Smooth muscle cell (in vitro differentiated cells): ENCODE measurements around the gene FAM227A. TPM values are rescaled to one million over a fixed set of nuclear protein-coding genes. Genes with fewer than 3 reads are reported as not detected.

Source experiments
- DNase-seq: peaks from one replicate; lab custom pipeline; 2025; ENCODE audit not compliant: unreplicated experiment; lab: John Stamatoyannopoulos, UW
- H2AFZ ChIP-seq: fragments of 200-600 bp; sonication (generic); 2 replicates; pipeline ENCODE4 v1.6.0; 2016; ENCODE audit warnings: antibody characterized with exemption, low read depth, mild to moderate bottlenecking
- H3F3A ChIP-seq: fragments of 200-600 bp; sonication (generic); 2 replicates; pipeline ENCODE4 v1.6.0; 2017; ENCODE audit warnings: antibody characterized with exemption, low read depth
- H3K27ac ChIP-seq: fragments of 200-600 bp; sonication (generic); 2 replicates; pipeline ENCODE4 v1.5.1; 2016; ENCODE audit warnings: low read depth, mild to moderate bottlenecking
- H3K27me3 ChIP-seq: fragments of 200-600 bp; sonication (generic); 2 replicates; pipeline ENCODE4 v1.6.1; 2016; ENCODE audit warnings: low read depth, mild to moderate bottlenecking
- H3K36me3 ChIP-seq: fragments of 200-600 bp; sonication (generic); 2 replicates; pipeline ENCODE4 v1.5.1; 2016; ENCODE audit warnings: low read depth
- H3K4me1 ChIP-seq: fragments of 200-600 bp; sonication (generic); 2 replicates; pipeline ENCODE4 v1.5.1; 2016; ENCODE audit warnings: low read depth
- H3K4me2 ChIP-seq: fragments of 200-600 bp; sonication (generic); 2 replicates; pipeline ENCODE4 v1.6.0; 2016; ENCODE audit warnings: mild to moderate bottlenecking
- H3K4me3 ChIP-seq: fragments of 200-600 bp; sonication (generic); 2 replicates; pipeline ENCODE4 v1.5.1; 2016; ENCODE audit warnings: mild to moderate bottlenecking
- H3K79me2 ChIP-seq: fragments of 200-600 bp; sonication (generic); 2 replicates; pipeline ENCODE4 v1.6.0; 2016; ENCODE audit warnings: low read depth, mild to moderate bottlenecking
- H3K9ac ChIP-seq: fragments of 200-600 bp; sonication (generic); 2 replicates; pipeline ENCODE4 v1.6.0; 2016; ENCODE audit warnings: low read depth
- H3K9me3 ChIP-seq: fragments of 200-600 bp; sonication (generic); replicated peaks from 2 replicates; pipeline ENCODE4 v1.5.1; 2016; ENCODE audit warnings: low read depth
- H4K20me1 ChIP-seq: fragments of 200-600 bp; sonication (generic); 2 replicates; pipeline ENCODE4 v1.6.0; 2016; ENCODE audit warnings: low read depth
- WGBS: methylation state at CpG from one replicate; pipeline ENCODE4 v1.1.7; 2016; ENCODE audit warnings: low lambda C conversion rate; 5-methylcytosine and 5-hydroxymethylcytosine counted together
- polyA plus RNA-seq: library from polyadenylated mRNA; unstranded; fragments of >200 nt; fragmentation: Nextera tagmentation; extraction: Ambion mirVana; gene quantifications from 2 replicates; pipeline ENCODE4 v1.2.1, GENCODE V29; 2016
- total RNA-seq: library from RNA; depleted of rRNA; stranded (reverse); fragments of >200 nt; gene quantifications from 2 replicates; pipeline ENCODE4 v1.2.3, GENCODE V29; 2014
- TF ChIP-seq, protein P1 (sequence below): fragments of 200-600 bp; sonication (generic); IDR thresholded peaks from 2 replicates; pipeline ENCODE4 v1.5.1; 2017; ENCODE audit warnings: borderline replicate concordance, mild to moderate bottlenecking, antibody characterized with exemption; ENCODE audit not compliant: insufficient read depth, poor library complexity, severe bottlenecking

FAM227A gene
- total and polyA plus RNA-seq, 2 experiments from 2014 or later = 1.5 to 4.9 TPM

DNA sequence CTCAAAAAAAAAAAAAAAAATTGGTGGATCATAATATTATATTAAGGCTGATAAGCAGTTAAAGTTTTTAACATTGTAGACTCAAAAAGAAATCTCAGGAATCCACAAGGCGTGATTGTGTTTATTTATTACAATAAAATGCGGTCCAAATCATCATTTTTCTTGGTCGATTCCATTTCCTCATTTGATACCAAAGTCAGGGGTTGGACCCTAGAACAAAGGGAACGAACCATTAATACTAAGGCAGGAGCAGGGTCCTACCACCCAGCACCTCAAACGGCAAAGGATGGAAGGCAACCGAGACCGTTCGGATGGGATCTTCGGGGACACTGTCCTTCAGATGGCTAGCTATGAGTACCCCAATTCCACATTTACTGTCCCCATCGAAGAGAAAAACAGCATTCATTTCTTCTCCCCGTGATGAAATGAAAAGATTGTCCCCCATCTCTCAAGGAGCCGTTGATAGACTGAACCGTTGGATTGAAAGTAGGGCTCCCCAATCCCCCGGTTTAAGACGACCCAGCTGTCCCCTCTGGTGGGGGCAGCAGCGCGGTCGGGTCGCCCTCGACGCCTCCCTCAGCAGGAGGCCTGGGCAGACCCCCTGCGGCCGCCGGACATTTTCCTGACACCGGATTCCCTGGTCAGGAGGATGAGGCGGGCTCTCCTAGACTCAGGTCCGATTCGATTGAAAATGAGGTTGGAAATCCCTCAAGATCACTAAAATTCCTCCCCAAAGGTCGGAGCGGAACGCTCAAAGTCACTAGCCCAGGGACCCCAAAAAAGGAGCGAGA, 86.8 kb downstream of the FAM227A start:
- DNase-seq = no peak
- peak overlapping the region; percentile 95 for H3K4me2 ChIP-seq
- H3K9me3 ChIP-seq = no peaks in the 10 kb centered on the region
- TF ChIP-seq, protein P1, sequence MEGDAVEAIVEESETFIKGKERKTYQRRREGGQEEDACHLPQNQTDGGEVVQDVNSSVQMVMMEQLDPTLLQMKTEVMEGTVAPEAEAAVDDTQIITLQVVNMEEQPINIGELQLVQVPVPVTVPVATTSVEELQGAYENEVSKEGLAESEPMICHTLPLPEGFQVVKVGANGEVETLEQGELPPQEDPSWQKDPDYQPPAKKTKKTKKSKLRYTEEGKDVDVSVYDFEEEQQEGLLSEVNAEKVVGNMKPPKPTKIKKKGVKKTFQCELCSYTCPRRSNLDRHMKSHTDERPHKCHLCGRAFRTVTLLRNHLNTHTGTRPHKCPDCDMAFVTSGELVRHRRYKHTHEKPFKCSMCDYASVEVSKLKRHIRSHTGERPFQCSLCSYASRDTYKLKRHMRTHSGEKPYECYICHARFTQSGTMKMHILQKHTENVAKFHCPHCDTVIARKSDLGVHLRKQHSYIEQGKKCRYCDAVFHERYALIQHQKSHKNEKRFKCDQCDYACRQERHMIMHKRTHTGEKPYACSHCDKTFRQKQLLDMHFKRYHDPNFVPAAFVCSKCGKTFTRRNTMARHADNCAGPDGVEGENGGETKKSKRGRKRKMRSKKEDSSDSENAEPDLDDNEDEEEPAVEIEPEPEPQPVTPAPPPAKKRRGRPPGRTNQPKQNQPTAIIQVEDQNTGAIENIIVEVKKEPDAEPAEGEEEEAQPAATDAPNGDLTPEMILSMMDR = no peak
- H3K27me3 ChIP-seq = peaks cover 6% of the 10 kb centered on the region
- peaks cover 7% of the 10 kb centered on the region for H3K4me1 ChIP-seq
- H3K9ac ChIP-seq = no peak overlapping the region
- H2AFZ ChIP-seq = peak overlapping the region; percentile 95
- H3F3A ChIP-seq = peaks cover 17% of the 10 kb centered on the region
- no peaks in the 10 kb centered on the region for H3K36me3 ChIP-seq
- H3K27ac ChIP-seq = no peak overlapping the region
- no peaks in the 10 kb centered on the region for H3K79me2 ChIP-seq
- 40% methylated on average over 32 of the region's 32 CpGs for WGBS
- H3K4me3 ChIP-seq = peak overlapping the region; percentile 67
- H4K20me1 ChIP-seq = no peaks in the 10 kb centered on the region

DNA sequence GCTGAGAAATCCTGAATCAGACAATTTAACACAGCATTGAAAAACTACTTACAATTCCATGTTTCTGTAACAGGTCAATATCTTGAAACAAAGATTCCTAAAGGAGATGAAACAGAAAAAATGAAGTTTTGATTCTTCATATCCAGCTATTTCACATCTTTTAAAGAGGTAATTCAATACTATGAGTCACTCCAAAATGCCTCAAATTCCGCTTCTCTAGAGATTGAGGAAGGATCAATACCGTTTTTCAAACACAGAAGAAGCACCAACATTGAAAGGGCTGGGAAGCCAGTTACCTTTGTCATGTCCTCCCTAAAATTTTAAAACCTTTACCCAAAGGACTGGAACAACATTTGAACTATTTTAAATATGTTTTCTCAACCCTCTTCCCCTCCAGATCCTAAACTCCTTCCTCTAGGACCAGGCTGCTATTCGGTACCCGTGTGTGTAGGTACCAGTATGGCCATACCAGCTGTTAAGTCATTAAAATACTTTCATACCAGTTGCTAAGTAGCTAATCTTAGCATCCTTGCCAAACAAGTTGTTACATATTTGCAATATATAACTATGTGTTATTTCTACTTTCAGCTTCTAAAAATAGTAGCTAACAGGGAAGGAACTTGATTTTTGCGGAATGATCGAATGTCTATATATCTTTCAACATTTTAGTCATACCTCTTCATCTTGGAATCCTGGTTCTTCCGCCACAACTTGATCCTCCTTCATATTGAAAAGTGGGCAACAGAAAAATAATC, 88.5 kb downstream of the FAM227A start:
- no peak for DNase-seq
- WGBS = 82% methylated on average over 7 of the region's 7 CpGs

DNA sequence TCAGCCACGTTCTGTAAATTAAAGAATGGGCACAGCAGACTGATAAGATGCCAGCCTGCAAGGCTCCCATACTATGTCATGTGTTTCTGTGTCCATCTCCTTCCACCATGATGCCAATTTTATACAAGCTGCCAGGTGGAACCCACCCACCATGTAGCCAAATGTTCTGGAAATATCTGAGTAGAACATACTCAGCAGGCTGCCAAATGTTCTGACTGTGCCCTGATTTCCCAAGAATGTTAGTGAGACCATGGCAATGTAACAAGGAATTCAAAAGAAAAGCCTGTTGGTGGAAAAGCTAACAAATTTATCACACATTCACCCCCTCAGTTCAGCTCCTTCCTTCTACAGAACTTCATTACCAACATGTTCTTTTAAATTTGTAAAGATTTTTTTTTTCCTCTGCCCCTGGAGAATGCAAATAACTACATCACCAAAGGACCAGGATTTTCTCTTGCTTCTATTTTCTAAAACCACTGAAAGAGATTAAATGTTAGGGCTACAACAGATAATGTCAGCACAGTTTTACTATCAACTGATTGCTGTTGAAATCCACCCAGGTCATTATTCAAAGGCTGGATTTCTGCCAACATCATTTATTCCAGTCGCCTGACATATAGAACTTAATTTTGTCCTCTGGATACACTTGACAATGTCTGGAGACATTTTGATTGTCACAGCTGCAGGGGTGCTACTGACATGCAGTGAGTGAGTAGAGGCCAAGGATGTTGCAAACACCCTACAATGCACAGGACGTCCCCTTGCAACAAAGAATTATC, 89.3 kb downstream of the FAM227A start:
- no peaks in the 10 kb centered on the region for H3K9me3 ChIP-seq
- no peaks in the 10 kb centered on the region for H3K36me3 ChIP-seq
- DNase-seq = no peak
- no peaks in the 10 kb centered on the region for H3K79me2 ChIP-seq
- no peaks in the 10 kb centered on the region for H3K27me3 ChIP-seq
- H3K27ac ChIP-seq = no peak overlapping the region
- no peak overlapping the region for H3K9ac ChIP-seq
- peaks cover 7% of the 10 kb centered on the region for H3K4me1 ChIP-seq
- H3K4me3 ChIP-seq = no peak overlapping the region
- H3K4me2 ChIP-seq = no peak overlapping the region
- TF ChIP-seq, protein P1 = no peak
- 78% methylated on average over 3 of the region's 3 CpGs for WGBS
- H3F3A ChIP-seq = peaks cover 17% of the 10 kb centered on the region
- H2AFZ ChIP-seq = no peak overlapping the region
- H4K20me1 ChIP-seq = no peaks in the 10 kb centered on the region

More for the DNA sequence above, 88.5 kb downstream of the FAM227A start:
- Histone ChIP-seq H3K27me3 (peaks cover under 1% of the 10 kb centered on the region), H3K4me3 (no peak overlapping the region), H3K27ac (no peak overlapping the region), H3K4me2 (no peak overlapping the region), H3K36me3 (no peaks in the 10 kb centered on the region), H4K20me1 (no peaks in the 10 kb centered on the region), H3K9ac (no peak overlapping the region), H3K79me2 (no peaks in the 10 kb centered on the region), H3K9me3 (no peaks in the 10 kb centered on the region), H2AFZ (no peak overlapping the region), H3K4me1 (peaks cover 7% of the 10 kb centered on the region), H3F3A (peaks cover 17% of the 10 kb centered on the region)
- TF ChIP-seq, protein P1 = no peak
